Lower leg skin (tissue), 3 donors: ENCODE results near the gene DUSP3.

Experiments
- CTCF ChIP-seq, 3 donors: fragments of 450-650 bp; IDR thresholded peaks; one replicate each; pipeline ENCODE4 v1.5.1; 2016; ENCODE audit warnings: antibody characterized with exemption in 3 of 3, mild to moderate bottlenecking in 3 of 3, moderate library complexity in 2 of 3
- POLR2A ChIP-seq, 2 donors: fragments of 450-650 bp; IDR thresholded peaks; one replicate each; pipeline ENCODE4 v1.6.1; 2016 to 2017; ENCODE audit warnings: antibody characterized with exemption in 2 of 2, mild to moderate bottlenecking in 1 of 2, moderate library complexity in 1 of 2

GRCh38 chr17:43760254-43760852, 18.4 kb downstream of the DUSP3 start:
- TF ChIP-seq CTCF (IDR thresholded peaks at IDR 0.05) (peak in 2 of 3 donors; percentile 90 to 96), POLR2A (IDR thresholded peaks at IDR 0.05) (no peak)
